Posterior cingulate gyrus (tissue), 11 donors: ENCODE measurements around the gene MMP28.
"Not testable (repeated sequence)": the region's sequence is repeated elsewhere in the genome, so short reads cannot be mapped to it uniquely, and the experiment has no call there.

Experiments
- DNase-seq, 10 donors: peaks; one replicate each; pipeline versions ENCODE4 v3.0.0 to v3.0.0-alpha.2; 2020 to 2021; ENCODE audit warnings: mixed read lengths in 3 of 10
- intact Hi-C: fragments of 100-400 bp; cut with DNase I; formaldehyde crosslinking; loops from one replicate; pipeline ENCODE4 v1.15.1; 2023

Gene MMP28

DNA sequence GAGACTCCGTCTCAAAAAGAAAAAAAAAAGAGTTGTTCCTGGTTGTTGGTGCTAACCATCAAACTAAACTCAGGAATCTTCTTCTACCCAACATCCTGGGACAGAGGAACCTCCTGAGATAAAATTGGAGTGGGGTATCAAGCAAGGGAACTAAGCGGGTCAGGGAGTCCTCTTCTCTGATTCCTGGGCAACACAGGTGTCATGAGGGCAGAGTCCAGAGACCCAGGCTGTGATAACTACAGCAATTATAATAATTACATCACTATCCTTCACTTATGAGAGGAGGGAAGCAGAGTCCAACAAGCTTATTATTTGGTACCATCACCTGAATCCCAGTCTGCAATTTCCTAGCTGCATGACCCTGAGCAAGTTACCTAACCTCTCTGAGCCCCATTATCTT lies 26.6 kb downstream of the MMP28 start:
- no peak for DNase-seq
- intact Hi-C loops = no loop called here

DNA sequence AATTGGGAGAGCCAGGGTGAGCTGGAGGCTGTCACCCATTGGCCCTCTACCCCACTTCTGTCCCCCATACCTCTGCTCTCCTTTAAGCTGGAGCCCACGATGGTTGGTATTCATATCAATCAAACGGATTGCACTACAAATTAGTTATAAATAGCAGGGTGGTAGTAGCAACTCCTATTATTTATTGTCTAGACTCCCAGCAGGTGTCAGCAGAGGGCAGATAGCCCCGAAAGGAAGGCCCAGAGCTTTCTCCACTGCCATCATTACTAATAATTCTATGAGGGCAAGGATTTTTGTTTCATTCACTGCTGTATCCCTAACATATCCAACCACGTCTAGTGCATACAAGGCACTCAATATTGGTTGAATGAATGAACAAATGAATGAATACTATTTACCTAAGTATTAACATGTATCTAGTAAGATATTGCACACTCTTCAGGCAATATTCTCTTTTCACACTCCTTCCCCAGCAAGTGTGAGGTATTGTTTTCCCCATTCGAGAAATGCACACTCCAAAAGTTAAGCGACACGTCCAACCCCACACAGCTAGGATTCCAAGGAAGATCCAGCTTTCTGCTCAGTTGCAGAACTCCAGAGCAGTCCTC lies 28.4 kb downstream of the MMP28 start:
- no peak for DNase-seq
- intact Hi-C loops = no loop called here

DNA sequence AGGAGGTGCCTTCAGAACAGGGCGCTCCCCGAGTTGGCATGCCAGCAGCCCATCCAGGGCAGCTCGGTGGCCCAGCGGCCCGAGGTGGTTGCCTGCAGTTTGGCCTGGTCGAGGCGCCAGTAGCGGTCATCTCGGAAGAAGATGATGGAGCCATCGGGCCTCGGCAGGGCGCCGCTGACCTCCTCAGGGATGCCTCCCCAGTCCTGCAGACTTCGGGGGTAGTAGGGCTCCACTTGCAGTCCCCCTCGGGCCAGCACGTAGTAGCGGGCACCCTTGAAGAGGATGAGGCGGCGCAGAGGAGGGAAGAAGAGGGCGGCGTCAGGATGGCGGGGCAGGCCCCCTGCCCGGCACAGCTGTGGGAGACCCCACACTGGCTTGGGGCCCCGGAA lies 29.0 kb downstream of the MMP28 start:
- no peak for DNase-seq
- intact Hi-C loops = no loop called here

DNA sequence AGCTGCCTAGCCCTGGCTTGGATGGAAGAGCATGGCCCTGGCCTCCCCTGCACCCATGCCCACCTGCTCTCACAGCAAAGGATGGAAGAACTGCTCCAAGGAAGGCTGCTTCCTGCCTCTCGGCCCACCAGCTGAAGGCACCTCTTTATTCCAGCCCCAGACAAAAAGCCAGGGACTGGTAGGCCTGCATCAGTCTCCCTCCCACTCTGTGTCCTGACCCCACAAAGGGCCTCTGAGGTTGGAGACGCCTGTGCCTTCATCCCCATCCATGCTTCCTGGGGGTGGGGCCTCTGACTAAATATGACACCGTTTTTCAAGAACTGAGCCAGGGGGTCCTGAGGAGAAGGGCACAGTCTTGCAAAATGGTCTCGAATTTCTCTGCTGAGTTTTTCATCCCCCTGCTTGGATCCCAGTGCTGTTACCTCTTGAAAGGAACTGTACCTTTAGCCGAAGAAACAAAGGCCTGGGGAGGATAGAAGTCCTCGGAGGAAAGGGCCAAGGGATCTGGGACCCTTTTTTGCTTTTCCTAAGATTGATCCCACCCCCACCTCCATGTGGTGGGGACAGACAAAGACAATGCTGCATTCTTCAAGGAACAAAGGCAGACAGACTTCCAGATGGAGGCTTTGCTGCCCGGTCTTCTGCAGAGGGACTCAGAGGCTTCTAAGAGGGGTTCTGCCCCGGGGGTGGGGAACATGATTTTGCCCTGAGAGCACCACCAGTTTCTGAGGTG lies 29.5 kb downstream of the MMP28 start:
- intact Hi-C loops = no loop called here
- peak in 1 of 10 donors; percentile 57 for DNase-seq

DNA sequence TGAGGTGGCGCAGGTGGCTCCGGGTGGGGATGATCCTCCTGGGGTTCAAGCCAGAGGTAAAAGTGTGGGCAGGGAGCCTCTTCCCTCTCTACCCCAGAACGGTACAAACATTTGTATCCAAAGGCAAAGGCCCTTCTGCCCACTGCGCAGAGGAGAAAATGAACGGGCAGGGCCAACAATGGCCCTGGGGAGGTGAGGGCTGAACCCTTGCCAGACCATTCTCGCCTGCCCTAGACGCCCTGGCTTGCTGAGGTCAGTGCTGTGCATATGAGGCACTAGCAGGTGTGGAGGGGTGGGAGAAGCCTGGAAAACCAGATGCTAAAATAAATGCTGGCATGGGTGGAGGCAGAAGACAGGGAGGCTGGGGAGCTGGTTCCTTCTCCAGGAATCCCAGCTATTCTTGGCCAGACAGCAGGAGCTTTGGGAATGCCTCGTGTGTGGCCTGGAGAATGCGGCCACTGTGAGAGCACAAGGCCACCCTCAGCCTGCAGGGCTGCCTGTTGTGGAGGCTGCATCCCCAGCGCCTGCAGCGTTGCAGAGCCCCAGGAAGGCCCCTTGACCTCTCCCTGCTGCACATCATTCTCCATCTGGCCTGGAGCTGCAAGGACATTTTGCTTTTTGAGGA lies 30.2 kb downstream of the MMP28 start:
- intact Hi-C loops = no loop called here
- DNase-seq = peak in 2 of 10 donors; percentile 64 to 75

DNA sequence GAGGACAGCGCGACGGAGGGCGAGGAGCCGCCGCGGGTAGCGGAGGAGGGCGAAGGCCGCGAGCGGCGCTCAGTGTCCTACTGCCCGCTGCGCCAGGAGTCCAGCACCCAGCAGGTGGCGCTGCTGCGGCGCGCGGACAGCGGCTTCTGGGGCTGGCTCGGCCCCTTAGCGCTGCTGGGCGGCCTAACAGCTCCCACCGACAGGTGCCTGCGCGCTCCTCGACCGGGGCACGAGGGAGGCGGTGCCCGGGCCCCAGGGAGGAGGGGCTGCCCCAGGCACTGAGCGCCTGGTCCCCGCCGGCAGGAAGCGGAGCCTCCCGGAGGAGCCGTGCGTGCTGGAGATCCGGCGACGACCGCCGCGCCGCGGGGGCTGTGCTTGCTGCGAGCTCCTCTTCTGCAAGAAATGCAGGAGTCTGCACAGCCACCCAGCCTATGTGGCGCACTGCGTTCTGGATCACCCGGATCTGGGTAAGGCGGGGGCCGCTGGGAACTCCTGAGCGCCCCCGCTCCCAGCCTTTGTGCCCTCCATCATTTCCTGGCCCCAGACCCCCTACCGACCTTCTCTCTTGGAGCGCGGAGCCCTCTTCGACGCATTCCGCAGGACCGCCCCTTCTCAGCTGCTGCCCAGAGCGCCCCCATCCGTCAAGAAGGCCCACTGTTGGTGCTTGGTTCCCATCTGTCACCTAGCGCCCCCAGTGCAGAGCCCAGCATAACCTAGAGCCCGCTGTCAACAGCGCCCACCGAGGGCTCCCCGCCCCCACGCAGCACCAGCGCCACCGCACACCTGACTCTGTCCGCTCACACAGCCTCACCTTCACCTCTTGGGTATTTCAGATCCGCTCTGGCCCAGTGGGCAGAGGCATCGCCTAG lies 31.1 kb downstream of the MMP28 start:
- intact Hi-C loops = loop anchor here (1.0 kb wide), 2 partner anchors 40 to 45 kb away; partner anchors contain the start of gene TAF15

DNA sequence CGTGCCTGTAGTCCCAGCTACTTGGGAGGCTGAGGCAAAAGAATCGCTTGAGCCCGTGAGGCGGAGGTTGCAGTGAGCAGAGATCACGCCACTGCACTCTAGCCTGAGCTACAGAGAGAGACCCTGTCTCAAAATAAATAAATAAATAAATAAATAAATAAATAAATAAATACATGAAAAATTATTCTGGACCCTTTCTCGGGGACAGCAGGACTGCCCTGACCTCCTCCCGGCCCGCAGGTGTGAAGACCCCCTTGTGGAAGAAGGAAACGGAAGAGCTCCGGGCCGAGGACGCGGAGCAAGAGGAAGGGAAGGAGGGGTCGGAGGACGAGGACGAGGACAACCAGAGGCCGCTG lies 31.7 kb downstream of the MMP28 start:
- DNase-seq = peak in 1 of 10 donors; percentile 60
- intact Hi-C loops = loop anchor here (1.0 kb wide), 2 partner anchors 41 to 46 kb away; partner anchors contain the start of gene TAF15

More for the DNA sequence above, 31.1 kb downstream of the MMP28 start:
- peak; percentile 73 to 98 (median 84) for DNase-seq

DNA sequence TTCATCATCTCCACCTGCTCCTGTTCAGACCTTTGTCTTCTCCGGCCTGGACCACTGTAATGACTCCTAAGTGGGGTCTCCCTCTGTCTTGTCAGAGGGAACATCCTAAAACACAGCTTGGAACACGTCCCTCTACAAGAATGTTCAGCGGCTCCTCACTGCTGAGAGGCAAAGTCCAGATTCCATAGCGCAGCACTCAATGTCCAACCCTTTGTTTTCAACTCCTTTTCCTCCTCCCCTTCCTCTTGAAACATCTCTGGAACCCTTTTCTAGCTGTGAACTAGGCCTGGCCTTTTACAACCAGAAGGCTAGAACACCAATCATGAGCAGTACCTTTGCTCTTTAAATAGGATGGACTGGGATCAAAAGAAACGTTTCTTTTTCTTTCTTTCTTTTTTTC lies 33.8 kb downstream of the MMP28 start:
- intact Hi-C loops = no loop called here
- DNase-seq = peak in 1 of 10 donors; percentile 8

DNA sequence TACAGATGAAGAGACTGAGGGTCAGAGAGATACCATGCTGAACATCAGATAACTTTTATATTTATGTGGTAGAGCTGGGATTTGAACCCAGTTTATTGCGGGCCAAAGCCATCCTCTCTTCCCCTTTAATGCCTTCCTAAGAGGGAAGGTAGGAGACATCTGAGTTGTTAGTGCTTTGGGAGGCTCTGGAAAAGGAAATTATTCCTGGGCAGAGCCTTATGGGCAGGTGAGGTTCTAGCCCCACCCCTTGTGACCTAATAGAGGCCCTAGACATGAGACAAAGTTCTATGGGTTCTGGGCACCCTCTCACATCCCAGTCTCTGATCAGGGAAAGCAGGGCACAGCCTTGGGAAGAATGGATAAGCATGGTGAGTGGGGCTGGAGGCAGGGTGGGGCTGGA lies 34.9 kb downstream of the MMP28 start, which contains the start of gene C17orf50:
Gene C17orf50 (plus strand): TSS at position 301 of the 400 bp plus-strand sequence. CDS start 55 bp downstream, at position 356.
- intact Hi-C loops = no loop called here

DNA sequence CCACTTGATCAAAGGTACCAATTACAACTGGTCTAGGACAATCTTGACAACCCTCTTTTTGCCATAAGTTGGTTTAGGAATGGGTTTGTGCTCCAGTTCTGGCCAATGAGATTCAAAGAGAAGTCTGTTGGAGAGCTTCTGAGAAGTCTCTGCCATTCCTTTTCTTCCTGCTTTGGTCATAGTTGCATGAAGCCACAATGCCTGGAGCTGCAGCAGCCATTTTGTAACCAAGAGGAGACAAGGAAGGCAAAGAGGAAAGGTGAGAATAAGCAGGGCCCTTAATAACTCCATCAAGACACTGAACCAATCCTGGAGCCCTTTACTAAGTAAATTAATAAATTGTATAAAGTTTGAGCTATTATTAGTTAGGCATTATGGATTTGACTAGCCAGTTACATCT lies 38.2 kb downstream of the MMP28 start:
- DNase-seq = no peak
- intact Hi-C loops = no loop called here

More for the DNA sequence above, 34.9 kb downstream of the MMP28 start, which contains the start of gene C17orf50:
- DNase-seq = no peak

DNA sequence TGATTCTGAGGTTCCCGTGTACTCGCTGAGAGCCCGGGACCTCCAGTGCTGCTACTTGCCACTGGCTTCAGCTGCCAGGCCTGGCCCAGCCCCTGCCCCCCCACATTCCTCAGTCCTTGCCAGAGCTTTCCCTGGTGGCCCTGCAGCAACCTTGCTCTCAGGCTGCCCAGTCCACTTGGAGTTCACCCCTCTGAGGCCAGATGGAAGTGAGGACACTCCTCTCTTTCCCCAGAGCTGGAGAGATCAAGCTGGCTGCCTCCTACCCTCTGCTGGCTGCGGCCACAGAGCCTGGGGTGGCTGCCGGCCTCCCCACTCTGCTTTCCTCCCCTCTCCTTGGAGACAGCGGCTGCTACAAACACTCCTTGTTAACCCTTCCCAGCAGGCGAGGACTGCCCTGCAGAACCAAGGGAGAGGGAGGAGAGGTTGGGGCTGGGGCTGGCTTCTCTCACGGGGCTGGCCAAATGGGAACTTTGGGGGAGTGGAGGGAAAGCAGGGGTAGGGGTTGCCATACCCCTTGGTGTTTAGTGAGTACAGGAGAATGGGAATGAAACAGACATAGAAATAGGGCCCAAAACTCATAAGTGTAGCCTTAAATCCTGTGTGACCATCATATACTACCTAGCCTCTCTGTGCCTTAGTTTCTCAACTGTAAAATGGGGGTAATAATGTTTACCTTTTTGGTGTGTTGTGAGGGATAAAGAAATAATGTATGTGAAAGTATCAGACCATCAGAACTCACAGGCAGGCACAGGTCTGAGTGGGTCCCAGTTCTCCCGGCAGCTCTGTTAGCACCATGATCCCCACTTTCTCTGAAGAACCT lies 42.3 kb downstream of the MMP28 start, which contains the start of gene GAS2L2:
Gene GAS2L2 (minus strand): TSS at position 295 of the 820 bp plus-strand sequence. CDS start 389 bp downstream, outside the sequence.
- intact Hi-C loops = no loop called here
- peak in 2 of 10 donors; percentile 67 to 72 for DNase-seq

DNA sequence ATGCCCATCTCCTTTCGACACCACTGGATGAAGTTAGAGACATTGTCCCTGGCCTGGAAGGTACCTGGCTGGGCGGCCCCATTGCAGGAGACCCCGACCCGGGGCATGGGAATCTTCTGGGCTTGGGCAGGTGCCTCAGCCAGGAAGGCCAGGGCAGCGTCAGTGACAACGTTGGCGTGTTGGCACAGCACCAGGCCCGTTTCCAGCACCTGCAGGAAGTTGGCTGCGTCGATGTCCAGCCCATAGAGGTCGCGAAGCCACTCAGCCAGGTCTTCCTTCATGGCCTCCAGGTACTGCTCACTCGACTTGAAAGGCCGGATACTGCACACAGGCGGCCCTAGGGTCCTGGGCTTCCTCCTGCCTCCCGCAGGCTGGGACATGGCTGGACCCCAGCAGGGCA lies 43.0 kb downstream of the MMP28 start:
- DNase-seq = peak in 2 of 10 donors; percentile 67 to 76
- intact Hi-C loops = no loop called here

DNA sequence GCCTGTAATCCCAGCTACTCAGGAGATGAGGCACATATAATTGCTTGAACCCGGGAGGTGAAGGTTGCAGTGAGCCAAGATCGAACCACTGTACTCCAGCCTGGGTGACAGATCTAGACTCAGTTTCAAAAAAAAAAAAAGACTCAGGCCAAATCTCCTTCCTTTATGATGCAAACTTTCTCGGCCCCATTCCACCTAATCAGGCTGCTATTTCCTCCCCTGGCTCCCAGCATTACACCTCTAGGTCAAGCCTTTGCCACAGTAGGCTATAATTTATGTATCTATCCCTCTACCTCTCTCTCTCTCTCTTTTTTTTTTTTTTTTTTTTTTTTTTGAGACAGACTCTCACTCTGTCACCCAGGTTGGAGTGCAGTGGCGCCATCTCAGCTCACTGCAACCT lies 43.9 kb downstream of the MMP28 start:
- DNase-seq, intact Hi-C loops: not testable (repeated sequence)

DNA sequence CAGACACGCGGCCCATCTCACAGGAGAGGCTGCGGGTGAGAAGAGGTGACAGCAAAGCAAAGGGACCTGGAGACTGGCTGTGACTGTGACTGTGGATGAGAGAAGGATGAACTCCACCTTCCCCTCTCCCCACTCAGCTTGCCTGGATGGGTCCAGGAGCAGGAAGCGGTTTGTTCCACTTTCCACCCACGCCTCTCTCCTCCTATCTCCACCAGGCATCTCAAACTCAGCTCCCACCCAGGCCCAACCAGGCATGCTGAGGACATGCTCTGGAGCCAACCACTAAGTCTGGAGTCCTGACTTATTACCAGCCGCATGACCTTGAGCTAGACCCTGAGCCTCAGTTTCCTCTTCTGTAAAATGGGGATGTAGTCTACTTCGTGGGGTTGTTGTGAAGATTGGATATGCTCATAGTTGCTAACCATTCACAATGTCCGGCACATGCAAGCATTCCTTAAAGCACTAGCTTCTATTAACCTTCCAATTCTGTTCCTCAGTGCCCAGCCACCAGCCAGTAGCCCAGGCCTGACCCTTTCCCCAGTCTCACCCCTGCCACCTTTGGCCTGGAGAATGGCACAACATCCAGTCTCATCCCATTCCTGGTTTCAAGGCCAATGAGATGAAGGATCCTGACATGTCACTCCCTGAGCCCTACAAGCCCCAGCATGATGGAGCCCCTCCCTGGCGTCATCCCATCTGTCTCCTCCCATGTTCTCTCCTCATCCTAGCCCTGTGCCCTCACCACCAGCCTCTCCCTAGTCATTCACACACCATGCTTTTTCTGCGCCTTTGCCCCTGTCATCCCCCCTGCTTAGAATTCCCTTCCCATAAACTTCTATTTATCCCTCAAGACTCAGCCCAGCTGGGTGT lies 44.7 kb downstream of the MMP28 start:
- intact Hi-C loops = no loop called here
- DNase-seq = peak in 1 of 10 donors; percentile 68

DNA sequence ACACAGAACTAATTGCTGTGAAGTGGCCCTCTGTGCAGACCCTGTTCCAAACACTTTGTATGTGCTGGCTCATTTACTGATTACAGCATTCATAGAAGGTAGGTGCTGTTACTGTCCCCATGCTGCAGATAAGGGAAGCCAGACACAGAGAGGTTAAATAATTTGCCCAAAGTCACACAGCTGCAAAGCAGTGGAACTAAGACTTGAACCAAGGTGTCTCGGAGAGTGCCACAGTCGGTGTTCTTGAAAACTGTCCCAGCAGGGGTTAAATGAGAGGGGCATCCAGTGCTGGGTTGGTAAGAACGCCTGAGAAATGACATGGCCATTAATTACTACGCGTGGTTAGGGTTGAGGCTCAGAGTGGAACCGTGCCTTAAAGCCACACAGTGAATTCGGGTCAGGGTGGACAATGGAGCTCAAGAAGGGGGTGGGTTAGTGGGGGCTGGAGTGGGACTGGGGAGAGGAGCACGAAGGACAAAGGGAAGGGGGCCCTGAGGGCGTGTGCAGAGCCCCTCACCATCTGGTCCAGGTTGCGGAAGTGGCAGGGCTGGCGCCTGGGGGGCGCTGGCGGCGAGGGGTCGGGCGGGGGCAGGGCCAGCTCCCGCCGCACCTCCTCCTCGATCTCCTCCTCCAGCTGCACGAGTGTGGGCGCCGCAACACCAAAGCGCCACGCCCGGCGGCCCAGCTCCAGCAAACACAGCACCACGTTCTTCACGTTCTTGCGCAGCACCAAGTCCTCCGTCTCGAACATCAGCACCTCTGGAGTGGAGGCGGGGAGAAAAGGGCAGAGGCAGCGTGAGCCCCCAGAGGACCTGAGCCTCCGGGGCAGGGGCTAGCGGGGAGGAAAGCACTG lies 45.7 kb downstream of the MMP28 start:
- intact Hi-C loops = loop anchor here (5.0 kb wide), 1 partner anchor 437 kb away; no protein-coding TSS in a partner anchor
- peak in 2 of 10 donors; percentile 71 to 85 for DNase-seq

DNA sequence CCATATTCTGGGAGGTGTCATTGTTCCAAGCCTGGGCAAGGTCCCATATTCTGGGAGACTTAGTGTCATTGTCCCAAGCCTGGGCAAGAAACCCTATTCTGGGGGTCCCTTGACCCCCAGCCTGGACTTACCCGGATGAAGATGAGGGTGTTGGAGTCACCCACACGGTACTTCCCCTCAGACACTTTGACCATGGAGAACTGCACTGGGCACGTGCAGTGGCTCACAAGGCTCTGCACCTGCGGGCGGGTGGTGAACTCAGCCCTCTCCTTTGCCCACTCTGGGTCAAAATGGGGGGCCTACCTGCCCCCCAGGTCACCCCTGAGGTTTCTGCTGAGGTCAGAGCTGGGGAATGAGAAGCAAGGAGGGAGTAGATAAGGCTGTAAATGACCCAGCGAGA lies 46.5 kb downstream of the MMP28 start:
- intact Hi-C loops = loop anchor here (5.0 kb wide), 1 partner anchor 437 kb away; no protein-coding TSS in a partner anchor
- peak in 2 of 10 donors; percentile 38 to 42 for DNase-seq

DNA sequence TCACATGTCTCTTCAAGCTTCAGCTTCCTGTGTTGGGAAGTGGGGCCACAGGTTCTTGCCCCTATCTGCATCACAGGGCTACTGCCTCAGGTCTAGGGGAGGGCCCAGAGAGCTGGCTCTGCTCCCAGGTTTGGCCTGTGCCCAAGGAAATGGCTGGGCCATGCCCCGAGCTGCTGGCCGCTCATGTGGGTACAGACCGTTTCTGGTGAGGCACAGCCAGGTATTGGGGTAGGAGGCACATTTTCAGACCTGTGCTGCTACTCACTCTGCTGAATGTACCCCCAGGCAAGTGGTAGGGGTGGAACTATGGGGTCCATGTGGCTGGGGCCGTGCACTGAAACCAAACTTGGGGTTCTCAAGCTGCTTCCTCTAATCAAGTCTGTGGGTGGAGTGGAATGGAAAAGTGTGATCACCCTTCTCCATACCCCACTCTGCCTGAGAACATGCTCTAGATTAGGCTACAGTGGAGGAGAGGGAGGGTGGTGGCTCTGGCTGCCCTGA lies 47.0 kb downstream of the MMP28 start:
- intact Hi-C loops = loop anchor here (5.0 kb wide), 1 partner anchor 436 kb away; no protein-coding TSS in a partner anchor
- DNase-seq = peak in 2 of 10 donors; percentile 33 to 54
